Brain pericyte (primary cell): ENCODE results near the gene KCNJ14.

Source experiments
- DNase-seq: peaks from one replicate; pipeline ENCODE4 v3.0.0-alpha.2; 2012; ENCODE audit warnings: low read depth, low spot score

Gene KCNJ14

GRCh38 chr19:48455171-48455907 is at the start of gene KCNJ14:
TSS of gene KCNJ14 (plus strand) at chr19:48455574. CDS start at chr19:48461725, 6,151 bp downstream.
- no peak for DNase-seq

- no peak for DNase-seq
Observed at GRCh38 chr19:48405850-48406249, 49.5 kb upstream of the KCNJ14 start.

DNA sequence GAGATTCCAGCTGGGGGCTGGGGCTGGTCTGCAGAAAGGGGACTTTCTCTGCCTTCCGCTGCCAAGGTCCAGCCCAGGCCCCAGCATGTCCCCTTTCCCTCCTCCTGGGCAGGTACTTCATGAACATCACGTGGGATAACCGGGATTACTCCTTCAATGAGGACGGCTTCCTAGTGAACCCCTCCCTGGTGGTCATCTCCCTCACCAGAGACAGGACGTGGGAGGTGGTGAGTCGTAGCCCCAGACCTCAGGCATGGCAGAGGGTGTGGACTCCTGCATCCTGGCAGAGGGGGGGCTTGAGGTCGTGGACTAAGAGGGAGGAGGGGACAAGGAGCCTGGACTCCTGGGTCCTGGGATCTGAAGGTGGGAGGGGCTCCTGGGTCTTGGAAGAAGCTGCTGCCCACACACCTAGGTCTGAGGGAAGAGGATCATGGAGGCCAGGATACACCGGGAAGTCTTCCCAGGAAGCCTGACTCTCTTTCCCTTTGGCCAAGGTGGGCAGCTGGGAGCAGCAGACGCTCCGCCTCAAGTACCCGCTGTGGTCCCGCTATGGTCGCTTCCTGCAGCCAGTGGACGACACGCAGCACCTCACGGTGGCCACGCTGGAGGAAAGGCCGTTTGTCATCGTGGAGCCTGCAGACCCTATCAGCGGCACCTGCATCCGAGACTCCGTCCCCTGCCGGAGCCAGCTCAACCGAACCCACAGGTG is 41.3 kb upstream of the KCNJ14 start:
- DNase-seq, result no peak

DNA sequence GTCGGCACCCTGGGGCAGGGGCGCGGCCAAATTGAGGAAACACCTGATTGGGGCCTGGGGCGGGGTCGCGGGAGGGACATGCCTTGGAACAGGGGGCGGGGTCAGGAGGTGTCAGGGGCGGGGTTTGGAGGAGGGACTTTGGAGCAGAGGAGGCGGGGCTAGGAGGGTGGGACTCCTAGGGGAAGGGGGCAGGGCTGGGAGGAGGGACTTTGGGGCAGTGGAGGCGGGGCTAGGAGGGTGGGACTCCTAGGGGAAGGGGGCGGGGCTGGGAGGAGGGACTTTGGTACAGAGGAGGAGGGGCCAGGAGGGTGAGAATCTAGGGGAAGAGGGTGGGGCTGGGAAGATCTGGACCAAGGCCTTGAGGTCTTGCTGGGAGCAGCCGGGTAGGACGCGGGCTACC is 40.0 kb upstream of the KCNJ14 start:
- DNase-seq, result no peak

DNA sequence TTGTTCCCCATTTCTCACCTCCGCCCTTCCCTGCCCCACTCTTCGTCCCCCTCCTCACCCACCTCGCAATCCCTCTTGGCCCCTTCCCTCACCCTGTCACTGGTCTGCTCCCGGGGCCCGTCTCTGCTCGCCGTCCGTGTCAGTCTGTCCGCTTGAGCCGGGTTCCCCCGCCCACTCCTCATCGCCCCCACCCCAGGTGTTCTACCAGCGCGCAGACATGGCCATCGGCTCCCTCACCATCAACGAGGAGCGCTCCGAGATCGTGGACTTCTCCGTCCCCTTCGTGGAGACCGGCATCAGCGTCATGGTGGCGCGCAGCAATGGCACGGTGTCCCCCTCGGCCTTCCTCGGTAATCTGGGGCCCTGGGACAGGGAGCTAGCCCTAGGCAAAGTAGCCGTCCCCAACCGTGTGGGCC is 39.6 kb upstream of the KCNJ14 start:
- no peak for DNase-seq

DNA sequence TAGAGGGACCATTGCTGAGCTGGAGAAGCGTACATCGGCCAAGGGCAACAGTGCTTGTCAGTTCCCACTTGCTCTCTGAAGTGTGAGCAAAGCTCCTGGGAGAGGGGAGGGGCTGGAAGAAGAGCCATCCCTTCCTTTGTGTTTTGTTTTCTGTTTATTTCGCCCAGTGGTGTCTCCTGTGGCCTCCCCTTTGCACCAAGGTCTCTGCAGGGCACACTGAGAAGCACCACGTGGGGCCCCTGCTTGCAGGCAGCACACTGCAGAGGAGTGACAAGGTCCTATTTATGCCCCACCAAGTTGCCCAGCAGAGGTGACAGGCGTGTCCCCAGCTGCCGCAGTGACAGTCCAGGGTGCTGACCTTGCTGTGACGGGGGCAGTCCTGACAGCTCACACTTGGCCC is 38.0 kb upstream of the KCNJ14 start:
- DNase-seq, result no peak

GRCh38 chr19:48418317-48419064 is 36.9 kb upstream of the KCNJ14 start:
- no peak for DNase-seq

- DNase-seq, result no peak
Observed at GRCh38 chr19:48419158-48419920, 36.0 kb upstream of the KCNJ14 start.

- DNase-seq, result no peak
Observed at GRCh38 chr19:48421548-48421947, 33.8 kb upstream of the KCNJ14 start.

- no peak for DNase-seq
Observed at GRCh38 chr19:48424694-48425219, 30.6 kb upstream of the KCNJ14 start.

DNA sequence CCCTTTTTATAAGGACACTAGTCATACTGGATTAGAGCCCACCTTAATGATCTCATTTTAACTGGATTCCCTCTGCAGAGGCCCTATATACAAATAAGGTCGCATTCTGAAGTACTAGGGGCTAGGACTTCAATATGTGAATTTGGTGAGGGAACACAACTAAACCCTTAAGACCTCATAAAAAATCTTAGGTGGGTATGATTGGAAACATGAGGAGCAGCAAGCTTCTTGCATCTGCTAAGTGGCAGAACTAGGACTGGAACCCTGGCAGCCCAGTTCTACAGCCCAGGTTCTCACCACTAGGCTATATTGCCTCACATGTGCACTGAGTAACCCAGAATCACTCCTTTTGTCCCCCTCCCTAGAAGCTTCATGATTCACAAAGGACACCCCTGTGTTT is 26.7 kb upstream of the KCNJ14 start:
- no peak for DNase-seq

- no peak for DNase-seq
Observed at GRCh38 chr19:48433337-48433736, 22.0 kb upstream of the KCNJ14 start.

GRCh38 chr19:48436586-48436985 is 18.8 kb upstream of the KCNJ14 start:
- DNase-seq, result no peak

- DNase-seq, result no peak
Observed at GRCh38 chr19:48441360-48442050, 13.9 kb upstream of the KCNJ14 start.

DNA sequence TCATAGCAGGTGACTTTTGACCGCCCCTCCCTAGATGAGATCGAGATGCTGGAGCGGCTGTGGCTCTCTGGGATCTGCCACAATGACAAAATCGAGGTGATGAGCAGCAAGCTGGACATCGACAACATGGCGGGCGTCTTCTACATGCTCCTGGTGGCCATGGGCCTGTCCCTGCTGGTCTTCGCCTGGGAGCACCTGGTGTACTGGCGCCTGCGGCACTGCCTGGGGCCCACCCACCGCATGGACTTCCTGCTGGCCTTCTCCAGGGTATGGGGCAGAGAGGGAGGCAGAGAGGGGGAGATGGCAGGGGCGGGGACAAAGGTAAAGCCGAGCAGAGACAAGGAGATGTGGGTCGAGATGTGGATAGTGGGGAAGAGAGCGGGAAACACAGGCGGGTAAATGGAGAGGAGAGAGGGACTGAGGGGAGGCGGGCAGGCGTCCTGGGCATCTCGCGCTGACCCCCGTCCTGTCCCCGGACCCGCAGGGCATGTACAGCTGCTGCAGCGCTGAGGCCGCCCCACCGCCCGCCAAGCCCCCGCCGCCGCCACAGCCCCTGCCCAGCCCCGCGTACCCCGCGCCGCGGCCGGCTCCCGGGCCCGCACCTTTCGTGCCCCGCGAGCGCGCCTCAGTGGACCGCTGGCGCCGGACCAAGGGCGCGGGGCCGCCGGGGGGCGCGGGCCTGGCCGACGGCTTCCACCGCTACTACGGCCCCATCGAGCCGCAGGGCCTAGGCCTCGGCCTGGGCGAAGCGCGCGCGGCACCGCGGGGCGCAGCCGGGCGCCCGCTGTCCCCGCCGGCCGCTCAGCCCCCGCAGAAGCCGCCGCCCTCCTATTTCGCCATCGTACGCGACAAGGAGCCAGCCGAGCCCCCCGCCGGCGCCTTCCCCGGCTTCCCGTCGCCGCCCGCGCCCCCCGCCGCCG is 13.0 kb upstream of the KCNJ14 start:
- DNase-seq, result no peak

- DNase-seq, result no peak
Observed at GRCh38 chr19:48443256-48443655, 12.1 kb upstream of the KCNJ14 start.

GRCh38 chr19:48443731-48444128 is 11.6 kb upstream of the KCNJ14 start:
- no peak for DNase-seq

GRCh38 chr19:48444129-48444935 is 11.0 kb upstream of the KCNJ14 start:
- no peak for DNase-seq

DNA sequence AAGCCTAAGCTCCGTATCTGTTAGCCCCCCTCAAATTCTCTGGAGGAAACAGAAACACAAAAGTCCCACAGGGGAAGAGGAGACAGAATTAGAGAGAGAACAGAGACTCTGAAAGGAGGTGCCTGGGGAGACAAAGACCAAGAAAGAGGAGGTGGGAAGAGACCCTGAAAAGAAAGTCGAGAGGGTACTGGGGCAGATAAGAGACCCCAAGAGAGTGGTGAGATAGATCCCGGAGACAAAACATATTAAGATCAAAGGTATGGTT is 10.5 kb upstream of the KCNJ14 start:
- DNase-seq, result no peak
